Measurements from ENCODE around the gene CCDC148. TPM values are rescaled to one million over a fixed set of nuclear protein-coding genes. Genes with fewer than 3 reads are reported as not detected.

The CCDC148 gene
- total and polyA plus RNA-seq, 10 of the 15 experiments (the other 5 are each of a cell fraction or from before 2014, with no cell fraction given): 0.07 to 0.30 (median 0.18) TPM; not detected in 7

DNA sequence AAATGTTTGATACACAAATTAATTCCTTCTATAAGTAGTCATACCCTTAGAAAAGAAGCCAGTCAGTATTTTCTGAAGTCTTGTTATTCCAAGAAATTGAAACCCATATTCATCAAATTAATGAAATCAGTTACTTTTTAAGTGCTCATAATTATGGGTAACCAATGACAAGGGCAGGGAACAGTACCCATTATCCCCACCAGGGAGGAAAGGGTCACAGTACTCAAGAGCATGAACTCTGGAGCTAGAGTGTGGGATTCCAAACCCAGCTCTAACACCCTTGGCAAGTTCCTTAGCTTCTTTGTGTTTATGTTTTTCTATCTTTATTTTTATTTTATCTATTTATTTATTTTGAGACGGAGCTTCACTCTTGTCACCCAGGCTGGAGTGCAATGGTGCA, 68.4 kb downstream of the CCDC148 start (continued):
- TF ChIP-seq BCL3 (IDR thresholded peaks at IDR 0.05; ENCODE audit: borderline replicate concordance, insufficient read depth, low read depth, low read length, poor library complexity, severe bottlenecking) (no peak), NR2C1 (IDR thresholded peaks at IDR 0.05) (no peak), MYB (IDR thresholded peaks at IDR 0.05; ENCODE audit: borderline replicate concordance, low read depth, low read length) (no peak)
- TF ChIP-seq, protein P1, sequence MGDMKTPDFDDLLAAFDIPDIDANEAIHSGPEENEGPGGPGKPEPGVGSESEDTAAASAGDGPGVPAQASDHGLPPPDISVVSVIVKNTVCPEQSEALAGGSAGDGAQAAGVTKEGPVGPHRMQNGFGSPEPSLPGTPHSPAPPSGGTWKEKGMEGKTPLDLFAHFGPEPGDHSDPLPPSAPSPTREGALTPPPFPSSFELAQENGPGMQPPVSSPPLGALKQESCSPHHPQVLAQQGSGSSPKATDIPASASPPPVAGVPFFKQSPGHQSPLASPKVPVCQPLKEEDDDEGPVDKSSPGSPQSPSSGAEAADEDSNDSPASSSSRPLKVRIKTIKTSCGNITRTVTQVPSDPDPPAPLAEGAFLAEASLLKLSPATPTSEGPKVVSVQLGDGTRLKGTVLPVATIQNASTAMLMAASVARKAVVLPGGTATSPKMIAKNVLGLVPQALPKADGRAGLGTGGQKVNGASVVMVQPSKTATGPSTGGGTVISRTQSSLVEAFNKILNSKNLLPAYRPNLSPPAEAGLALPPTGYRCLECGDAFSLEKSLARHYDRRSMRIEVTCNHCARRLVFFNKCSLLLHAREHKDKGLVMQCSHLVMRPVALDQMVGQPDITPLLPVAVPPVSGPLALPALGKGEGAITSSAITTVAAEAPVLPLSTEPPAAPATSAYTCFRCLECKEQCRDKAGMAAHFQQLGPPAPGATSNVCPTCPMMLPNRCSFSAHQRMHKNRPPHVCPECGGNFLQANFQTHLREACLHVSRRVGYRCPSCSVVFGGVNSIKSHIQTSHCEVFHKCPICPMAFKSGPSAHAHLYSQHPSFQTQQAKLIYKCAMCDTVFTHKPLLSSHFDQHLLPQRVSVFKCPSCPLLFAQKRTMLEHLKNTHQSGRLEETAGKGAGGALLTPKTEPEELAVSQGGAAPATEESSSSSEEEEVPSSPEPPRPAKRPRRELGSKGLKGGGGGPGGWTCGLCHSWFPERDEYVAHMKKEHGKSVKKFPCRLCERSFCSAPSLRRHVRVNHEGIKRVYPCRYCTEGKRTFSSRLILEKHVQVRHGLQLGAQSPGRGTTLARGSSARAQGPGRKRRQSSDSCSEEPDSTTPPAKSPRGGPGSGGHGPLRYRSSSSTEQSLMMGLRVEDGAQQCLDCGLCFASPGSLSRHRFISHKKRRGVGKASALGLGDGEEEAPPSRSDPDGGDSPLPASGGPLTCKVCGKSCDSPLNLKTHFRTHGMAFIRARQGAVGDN (IDR thresholded peaks at IDR 0.05): no peak

GRCh38 chr2:158385646-158386045, 70.9 kb downstream of the CCDC148 start:
- Histone ChIP-seq H3K4me3 (no peak overlapping the region), H3K27ac (ENCODE audit: control insufficient read depth, insufficient read depth) (no peak overlapping the region), H3K4me1 (ENCODE audit: control insufficient read depth, insufficient read depth, low read length) (no peaks in the 10 kb centered on the region), H3K9ac (ENCODE audit: control insufficient read depth, insufficient read depth, low read length) (no peak overlapping the region), H4K20me1 (ENCODE audit: control insufficient read depth, insufficient read depth) (no peaks in the 10 kb centered on the region), H2AFZ (ENCODE audit: control insufficient read depth, low read depth, low read length) (no peak overlapping the region), H3K4me2 (ENCODE audit: control insufficient read depth, insufficient read depth) (no peak overlapping the region), H3K27me3 (replicated peaks in 1 of 2; ENCODE audit: control insufficient read depth in 2 of 2, insufficient read depth in 2 of 2, low read length in 1 of 2) (no peaks in the 10 kb centered on the region), H3K9me3 (replicated peaks; ENCODE audit: control insufficient read depth, insufficient read depth, low read length) (no peaks in the 10 kb centered on the region), H3K36me3 (ENCODE audit: control insufficient read depth in 2 of 2, insufficient read depth in 2 of 2, low read length in 1 of 2) (no peaks in the 10 kb centered on the region), H3K79me2 (ENCODE audit: control insufficient read depth, insufficient read depth, low read length) (no peaks in the 10 kb centered on the region)
- no TSS peak for BruUV-seq (replicated peaks)
- ChIA-PET SMC1A (ENCODE audit: uncharacterized antibody, unreplicated experiment) (no interaction called here), CTCF (no interaction called here), POLR2A (no interaction called here), RAD21 (ENCODE audit: unreplicated experiment) (no interaction called here)
- DNase-seq (ENCODE audit: low read depth, low spot score): no peak
- ATAC-seq: no peak
- FAIRE-seq: no peak
- in situ Hi-C loops (cut with MboI): no loop called here
- intact Hi-C loops (cut with micrococcal nuclease; ENCODE audit: unreplicated experiment): no loop called here
- TF ChIP-seq, protein P1 (IDR thresholded peaks at IDR 0.05): no peak
- TF ChIP-seq, protein P2, sequence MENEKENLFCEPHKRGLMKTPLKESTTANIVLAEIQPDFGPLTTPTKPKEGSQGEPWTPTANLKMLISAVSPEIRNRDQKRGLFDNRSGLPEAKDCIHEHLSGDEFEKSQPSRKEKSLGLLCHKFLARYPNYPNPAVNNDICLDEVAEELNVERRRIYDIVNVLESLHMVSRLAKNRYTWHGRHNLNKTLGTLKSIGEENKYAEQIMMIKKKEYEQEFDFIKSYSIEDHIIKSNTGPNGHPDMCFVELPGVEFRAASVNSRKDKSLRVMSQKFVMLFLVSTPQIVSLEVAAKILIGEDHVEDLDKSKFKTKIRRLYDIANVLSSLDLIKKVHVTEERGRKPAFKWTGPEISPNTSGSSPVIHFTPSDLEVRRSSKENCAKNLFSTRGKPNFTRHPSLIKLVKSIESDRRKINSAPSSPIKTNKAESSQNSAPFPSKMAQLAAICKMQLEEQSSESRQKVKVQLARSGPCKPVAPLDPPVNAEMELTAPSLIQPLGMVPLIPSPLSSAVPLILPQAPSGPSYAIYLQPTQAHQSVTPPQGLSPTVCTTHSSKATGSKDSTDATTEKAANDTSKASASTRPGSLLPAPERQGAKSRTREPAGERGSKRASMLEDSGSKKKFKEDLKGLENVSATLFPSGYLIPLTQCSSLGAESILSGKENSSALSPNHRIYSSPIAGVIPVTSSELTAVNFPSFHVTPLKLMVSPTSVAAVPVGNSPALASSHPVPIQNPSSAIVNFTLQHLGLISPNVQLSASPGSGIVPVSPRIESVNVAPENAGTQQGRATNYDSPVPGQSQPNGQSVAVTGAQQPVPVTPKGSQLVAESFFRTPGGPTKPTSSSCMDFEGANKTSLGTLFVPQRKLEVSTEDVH (IDR thresholded peaks at IDR 0.05; ENCODE audit: low read depth, partially characterized antibody): no peak
- TF ChIP-seq TCF7 (IDR thresholded peaks at IDR 0.05; ENCODE audit: borderline replicate concordance) (no peak), NFYA (IDR thresholded peaks at IDR 0.05; ENCODE audit: borderline replicate concordance, low read depth, low read length) (no peak), SMC3 (IDR thresholded peaks at IDR 0.05; ENCODE audit: borderline replicate concordance, low read length) (no peak), ZNF274 (IDR thresholded peaks at IDR 0.05; ENCODE audit: insufficient read depth, insufficient read length) (no peak), SREBF1 (IDR thresholded peaks at IDR 0.05; ENCODE audit: low read length) (no peak)
